H1 (cell line): Measurements from ENCODE around the gene NPFFR1. TPM values are rescaled to one million over a fixed set of nuclear protein-coding genes. Genes with fewer than 3 reads are reported as not detected.

Experiments
- CTCF ChIA-PET: fragments of 300-600 bp; sonication (Branson Sonifier 250); formaldehyde crosslinking; loops from one replicate; lab custom pipeline; 2021; ENCODE audit not compliant: partially characterized antibody; lab: Charles Lee
- POLR2A ChIA-PET: fragments of 300-600 bp; sonication (Branson Sonifier 250); formaldehyde crosslinking; loops from one replicate; lab custom pipeline; 2021; ENCODE audit warnings: inconsistent platforms; ENCODE audit not compliant: partially characterized antibody; lab: Charles Lee
- DNase-seq, 2 experiments: peaks; one replicate each; pipeline versions ENCODE4 v3.0.0 to v3.0.0-alpha.2; 2010 to 2022; ENCODE audit warnings: low spot score in 2 of 2, low read depth in 1 of 2, mixed read lengths in 1 of 2
- FAIRE-seq: peaks from 2 replicates; lab custom pipeline; 2011; peaks lifted over from hg19 to GRCh38; lab: Jason Lieb, UNC
- H2AFZ ChIP-seq: 2 replicates; pipeline ENCODE4 v1.8.1; 2012; ENCODE audit warnings: low read length, inconsistent platforms
- H2AK5ac ChIP-seq: 2 replicates; pipeline ENCODE4 v1.6.1; 2013; ENCODE audit warnings: low read depth, low read length
- H2BK120ac ChIP-seq: replicated peaks from 2 replicates; pipeline ENCODE3; 2013; ENCODE audit warnings: low read depth, low read length, inconsistent platforms
- H2BK12ac ChIP-seq: 2 replicates; pipeline ENCODE4 v1.6.1; 2013; ENCODE audit warnings: low read depth, low read length
- H2BK15ac ChIP-seq: 2 replicates; pipeline ENCODE4 v1.6.1; 2013; ENCODE audit warnings: low read length
- H2BK20ac ChIP-seq: 2 replicates; pipeline ENCODE4 v1.6.1; 2013; ENCODE audit warnings: low read length
- H2BK5ac ChIP-seq: 2 replicates; pipeline ENCODE4 v1.6.1; 2013; ENCODE audit warnings: low read depth, low read length
- H3K14ac ChIP-seq: 2 replicates; pipeline ENCODE4 v1.6.1; 2013; ENCODE audit warnings: inconsistent platforms; ENCODE audit not compliant: insufficient read length
- H3K18ac ChIP-seq: 2 replicates; pipeline ENCODE4 v1.6.1; 2013; ENCODE audit warnings: low read length; ENCODE audit errors: extremely low read depth
- H3K23ac ChIP-seq: 2 replicates; pipeline ENCODE4 v1.6.1; 2013; ENCODE audit warnings: inconsistent platforms; ENCODE audit not compliant: insufficient read length
- H3K23me2 ChIP-seq: 2 replicates; pipeline ENCODE4 v1.6.1; 2013; ENCODE audit warnings: low read depth, low read length
- H3K27ac ChIP-seq: 2 replicates; pipeline ENCODE4 v1.6.1; 2011; ENCODE audit warnings: low read depth, low read length, inconsistent platforms
- H3K27me3 ChIP-seq, 4 experiments: replicated peaks in 1 of 4; 1 replicate in 1 of 4; 2 replicates in 3 of 4; pipeline versions ENCODE4 v1.6.1 to v1.8.1; 2011 to 2013; ENCODE audit warnings: low read length in 3 of 4, mild to moderate bottlenecking in 3 of 4, inconsistent platforms in 2 of 4, mixed read lengths in 2 of 4, moderate library complexity in 1 of 4; ENCODE audit not compliant: control insufficient read depth in 3 of 4, insufficient read depth in 3 of 4; ENCODE audit errors: extremely low read depth in 1 of 4
- H3K36me3 ChIP-seq, 4 experiments: 2 replicates each; pipeline versions ENCODE4 v1.6.1 to v1.8.1; 2011 to 2013; ENCODE audit warnings: mild to moderate bottlenecking in 4 of 4, low read length in 3 of 4, moderate library complexity in 2 of 4, control low read depth in 1 of 4, inconsistent platforms in 1 of 4; ENCODE audit not compliant: insufficient read depth in 4 of 4, control insufficient read depth in 2 of 4
- H3K4ac ChIP-seq: replicated peaks from 2 replicates; pipeline ENCODE3; 2013; ENCODE audit warnings: low read length, low read depth, mixed read lengths, inconsistent platforms; ENCODE audit not compliant: insufficient read length
- H3K4me1 ChIP-seq, 4 experiments: replicated peaks in 1 of 4; 1 replicate in 1 of 4; 2 replicates in 3 of 4; pipeline versions ENCODE4 v1.6.1 to v1.8.1; 2011 to 2013; ENCODE audit warnings: low read length in 3 of 4, inconsistent platforms in 2 of 4, mixed read lengths in 1 of 4; ENCODE audit not compliant: insufficient read depth in 4 of 4, control insufficient read depth in 3 of 4
- H3K4me2 ChIP-seq, 2 experiments: 2 replicates each; pipeline versions ENCODE4 v1.6.1 to v1.8.1; 2011 to 2013; ENCODE audit warnings: low read depth in 2 of 2, low read length in 2 of 2, control low read depth in 1 of 2, inconsistent platforms in 1 of 2, mild to moderate bottlenecking in 1 of 2; ENCODE audit not compliant: insufficient read depth in 1 of 2
- H3K4me3 ChIP-seq, 4 experiments: fragments of 200-600, 300-600 bp in 1 of 4; sonication (generic), shearing (Covaris generic), sonication (Bioruptor Twin) in 1 of 4; 2 replicates each; pipeline versions ENCODE4 v1.5.1 to v1.8.1; 2011 to 2016; ENCODE audit warnings: low read length in 4 of 4, low read depth in 3 of 4, control low read depth in 2 of 4, inconsistent platforms in 2 of 4, mild to moderate bottlenecking in 2 of 4, mixed read lengths in 1 of 4, moderate library complexity in 1 of 4; ENCODE audit not compliant: insufficient read depth in 2 of 4; ENCODE audit errors: extremely low read depth in 1 of 4
- H3K56ac ChIP-seq: replicated peaks from 2 replicates; pipeline ENCODE3; 2013; ENCODE audit warnings: low read depth, mild to moderate bottlenecking, mixed read lengths, low read length, inconsistent platforms; ENCODE audit not compliant: insufficient read length
- H3K79me1 ChIP-seq: 2 replicates; pipeline ENCODE4 v1.6.1; 2013; ENCODE audit warnings: low read depth, low read length, control low read depth
- H3K79me2 ChIP-seq, 2 experiments: 2 replicates each; pipeline versions ENCODE4 v1.6.1 to v1.8.1; 2012 to 2013; ENCODE audit warnings: low read length in 2 of 2, mild to moderate bottlenecking in 2 of 2, inconsistent platforms in 1 of 2; ENCODE audit not compliant: insufficient read depth in 2 of 2, control insufficient read depth in 1 of 2
- H3K9ac ChIP-seq, 4 experiments: replicated peaks in 1 of 4; 1 replicate in 1 of 4; 2 replicates in 3 of 4; pipeline versions ENCODE4 v1.6.1 to v1.8.1; 2011 to 2013; ENCODE audit warnings: low read depth in 3 of 4, low read length in 3 of 4, control low read depth in 2 of 4, mild to moderate bottlenecking in 2 of 4, moderate library complexity in 2 of 4, inconsistent platforms in 1 of 4; ENCODE audit errors: extremely low read depth in 1 of 4
- H3K9me3 ChIP-seq, 2 experiments: 2 replicates each; pipeline versions ENCODE4 v1.6.1 to v1.8.1; 2012 to 2013; ENCODE audit warnings: mild to moderate bottlenecking in 2 of 2, moderate library complexity in 2 of 2, control low read depth in 1 of 2, inconsistent platforms in 1 of 2, low read depth in 1 of 2, low read length in 1 of 2, mixed read lengths in 1 of 2; ENCODE audit not compliant: insufficient read depth in 2 of 2
- H4K20me1 ChIP-seq, 2 experiments: replicated peaks in 1 of 2; 2 replicates each; pipeline versions ENCODE3 to v1.8.1; 2011 to 2013; ENCODE audit warnings: inconsistent platforms in 2 of 2, low read length in 2 of 2, mild to moderate bottlenecking in 1 of 2; ENCODE audit not compliant: insufficient read depth in 2 of 2, control insufficient read depth in 1 of 2
- H4K5ac ChIP-seq: 2 replicates; pipeline ENCODE4 v1.6.1; 2013; ENCODE audit warnings: low read length, low read depth, mixed read lengths, inconsistent platforms; ENCODE audit not compliant: insufficient read length
- H4K8ac ChIP-seq: 2 replicates; pipeline ENCODE4 v1.8.0; 2013; ENCODE audit warnings: mild to moderate bottlenecking, moderate library complexity, low read length, inconsistent platforms; ENCODE audit not compliant: insufficient read depth; ENCODE audit errors: extremely low read depth
- H4K91ac ChIP-seq: replicated peaks from 2 replicates; pipeline ENCODE3; 2013; ENCODE audit warnings: low read length, mixed read lengths, inconsistent platforms; ENCODE audit not compliant: insufficient read length
- CTCF ChIP-seq, 3 experiments: IDR thresholded peaks; 1 replicate in 2 of 3; 2 replicates in 1 of 3; pipeline versions ENCODE4 v1.5.1 to v1.6.1; 2011; ENCODE audit warnings: low read length in 3 of 3, mild to moderate bottlenecking in 3 of 3, inconsistent platforms in 2 of 3, low read depth in 1 of 3, moderate library complexity in 1 of 3; ENCODE audit not compliant: insufficient read depth in 1 of 3; ENCODE audit errors: control extremely low read depth in 1 of 3
- EZH2 ChIP-seq: fragments of 200-600 bp; sonication (generic); IDR thresholded peaks from 2 replicates; pipeline ENCODE4 v1.7.1; 2012; ENCODE audit warnings: low read depth, mild to moderate bottlenecking, moderate library complexity, low read length, inconsistent platforms; ENCODE audit not compliant: severe bottlenecking
- RAD21 ChIP-seq, 2 experiments: IDR thresholded peaks in 1 of 2; conservative IDR thresholded peaks in 1 of 2; 2 replicates each; pipeline ENCODE4 v1.6.1; 2011; ENCODE audit warnings: low read depth in 2 of 2, low read length in 2 of 2, improper control_type of control experiment in 1 of 2, inconsistent platforms in 1 of 2, mild to moderate bottlenecking in 1 of 2, moderate library complexity in 1 of 2
- WGBS, 2 experiments: shearing (Covaris generic) in 1 of 2; methylation state at CpG; one replicate each; pipeline versions ENCODE4 v1.1.6 to v1.1.7; 2013 to 2015; ENCODE audit warnings: low lambda C conversion rate in 2 of 2, mixed read lengths in 2 of 2, inconsistent platforms in 1 of 2, low coverage in 1 of 2, missing lambda C conversion rate in 1 of 2; ENCODE audit not compliant: insufficient replicate concordance in 2 of 2, insufficient coverage in 1 of 2, insufficient read length in 1 of 2; ENCODE audit errors: extremely low coverage in 1 of 2, missing lambda C conversion rate in 1 of 2; 5-methylcytosine and 5-hydroxymethylcytosine counted together
- polyA plus RNA-seq, 7 experiments: library from polyadenylated mRNA; depleted of rRNA in 3 of 7; stranded (reverse) in 5 of 7; unstranded in 2 of 7; fragments of >200 nt in 5 of 7; fragments of 200-250 nt in 2 of 7; gene quantifications; 1 replicate in 5 of 7; 2 replicates in 1 of 7; 4 replicates in 1 of 7; pipeline versions ENCODE4 v1.2.1 to v1.2.3, GENCODE V29; 2011 to 2013; ENCODE audit warnings: missing spikeins in 2 of 7, mixed read lengths in 2 of 7
- total RNA-seq: library from RNA; stranded (reverse); fragmentation: NEBNext Ultra II Directional; extraction: Animal tissue kit (Norgen Biotek cat#: 25700); gene quantifications from 2 replicates; pipeline ENCODE4 v1.2.1, GENCODE V29; 2021

NPFFR1 gene
- total and polyA plus RNA-seq, 2 of the 8 experiments (the other 6 are each of a cell fraction or from before 2014, with no cell fraction given), result 0.02 to 0.06 TPM

GRCh38 chr10:70198696-70199466 lies 84.9 kb downstream of the NPFFR1 start:
- Histone ChIP-seq H2AFZ (no peak overlapping the region), H4K20me1 (no peaks in the 10 kb centered on the region), H2BK20ac (no peak overlapping the region), H4K91ac (no peak overlapping the region), H3K9ac (no peak overlapping the region), H3K4me2 (no peak overlapping the region), H4K8ac (no peak overlapping the region), H3K23ac (no peak overlapping the region), H3K79me2 (no peaks in the 10 kb centered on the region), H3K9me3 (no peaks in the 10 kb centered on the region), H2BK15ac (no peak overlapping the region), H3K18ac (no peak overlapping the region), H3K79me1 (no peaks in the 10 kb centered on the region), H3K23me2 (no peaks in the 10 kb centered on the region), H4K5ac (no peak overlapping the region), H3K4ac (no peak overlapping the region), H3K27me3 (no peaks in the 10 kb centered on the region), H3K27ac (no peak overlapping the region), H3K4me3 (no peak overlapping the region), H3K14ac (no peak overlapping the region), H3K56ac (no peak overlapping the region), H2BK5ac (no peak overlapping the region), H3K36me3 (peaks cover 0 to 32% (median 12%) of the 10 kb centered on the region in 4 experiments; a peak in 7 of 8 replicates), H3K4me1 (no peaks in the 10 kb centered on the region), H2AK5ac (no peak overlapping the region), H2BK12ac (no peak overlapping the region), H2BK120ac (no peak overlapping the region)
- TF ChIP-seq RAD21 (IDR thresholded peaks at IDR 0.05 in 1 of 2, conservative IDR thresholded peaks at IDR 0.05 in 1 of 2; ENCODE audit: low read depth in 2 of 2, low read length in 2 of 2) (peak in 1 of 2 experiments; percentile 46; a peak in 2 of 4 replicates), EZH2 (no peak), CTCF (IDR thresholded peaks at IDR 0.05; ENCODE audit: control extremely low read depth in 1 of 3, insufficient read depth in 1 of 3, low read depth in 1 of 3, low read length in 3 of 3) (peak in 2 of 3 experiments; percentile 17 to 40; a peak in 3 of 4 replicates)
- POLR2A ChIA-PET, result interaction anchor here (0.6 to 0.7 kb wide), 2 partner anchors 18 to 51 kb away, joined by 3 to 4 read pairs; no protein-coding TSS in a partner anchor
- no peak for FAIRE-seq
- CTCF ChIA-PET, result interaction anchor here (0.6 to 2.0 kb wide), 13 partner anchors 11 to 1994 kb away, joined by 3 to 7 read pairs (median 4); partner anchors contain the start of gene TYSND1
- WGBS, 2 experiments, result 95% methylated on average over 5 of the region's 5 CpGs; no CpG with 5 or more reads in 1 of the 2 experiments
- DNase-seq, result no peak
